Fibroblast of lung (primary cell): ENCODE data around the gene LRRK1. TPM values are rescaled to one million over a fixed set of nuclear protein-coding genes. Genes with fewer than 3 reads are reported as not detected.
A peak's percentile ranks its signal among the peaks of the same experiment; 100 is the strongest.

Experiments used
- DNase-seq, 2 donors: peaks; one replicate each; pipeline versions ENCODE4 v3.0.0 to v3.0.0-alpha.2; 2010; ENCODE audit warnings: low read depth in 2 of 2
- H2AFZ ChIP-seq: 2 replicates; pipeline ENCODE4 v1.5.1; 2012; ENCODE audit warnings: low read length, control low read depth, inconsistent platforms
- H3K27ac ChIP-seq: 2 replicates; pipeline ENCODE4 v1.5.1; 2011; ENCODE audit warnings: low read length, control low read depth; ENCODE audit not compliant: insufficient read depth
- H3K27me3 ChIP-seq: 2 replicates; pipeline ENCODE4 v1.5.1; 2011; ENCODE audit warnings: mild to moderate bottlenecking, low read length; ENCODE audit not compliant: control insufficient read depth, insufficient read depth
- H3K36me3 ChIP-seq: 2 replicates; pipeline ENCODE4 v1.5.1; 2011; ENCODE audit warnings: low read length; ENCODE audit not compliant: control insufficient read depth, insufficient read depth
- H3K4me1 ChIP-seq: 2 replicates; pipeline ENCODE4 v1.5.1; 2011; ENCODE audit warnings: low read length; ENCODE audit not compliant: control insufficient read depth, insufficient read depth; ENCODE audit errors: extremely low read depth
- H3K4me2 ChIP-seq: 2 replicates; pipeline ENCODE4 v1.5.1; 2011; ENCODE audit warnings: low read length, control low read depth; ENCODE audit not compliant: insufficient read depth; ENCODE audit errors: extremely low read depth
- H3K4me3 ChIP-seq, 4 experiments: fragments of 200-600 bp in 1 of 4; sonication (generic) in 1 of 4; replicated peaks in 1 of 4; 2 replicates each; pipeline ENCODE4 v1.5.1; 2011 to 2016; ENCODE audit warnings: low read length in 4 of 4, low read depth in 3 of 4, mild to moderate bottlenecking in 3 of 4, control low read depth in 2 of 4, inconsistent platforms in 1 of 4, mixed read lengths in 1 of 4; ENCODE audit not compliant: insufficient read depth in 1 of 4; ENCODE audit errors: control extremely low read depth in 1 of 4
- H3K79me2 ChIP-seq: 2 replicates; pipeline ENCODE4 v1.5.1; 2012; ENCODE audit warnings: mild to moderate bottlenecking, low read length, inconsistent platforms; ENCODE audit not compliant: control insufficient read depth, insufficient read depth
- H3K9ac ChIP-seq: 2 replicates; pipeline ENCODE4 v1.5.1; 2011; ENCODE audit warnings: mild to moderate bottlenecking, low read length, control low read depth; ENCODE audit not compliant: insufficient read depth
- H3K9me3 ChIP-seq: 2 replicates; pipeline ENCODE4 v1.5.1; 2012; ENCODE audit warnings: low read depth, low read length; ENCODE audit not compliant: control insufficient read depth, insufficient read depth
- H4K20me1 ChIP-seq: 2 replicates; pipeline ENCODE4 v1.5.1; 2011; ENCODE audit warnings: low read length; ENCODE audit not compliant: control insufficient read depth, insufficient read depth; ENCODE audit errors: extremely low read depth
- CTCF ChIP-seq, 2 donors: IDR thresholded peaks in 1 of 2; conservative IDR thresholded peaks in 1 of 2; 1 replicate in 1 of 2; 2 replicates in 1 of 2; pipeline ENCODE4 v1.5.1; 2011 to 2012; ENCODE audit warnings: low read length in 2 of 2, control low read depth in 1 of 2, inconsistent platforms in 1 of 2, low read depth in 1 of 2, mild to moderate bottlenecking in 1 of 2
- EZH2 ChIP-seq: IDR thresholded peaks from 2 replicates; pipeline ENCODE4 v1.5.1; 2012; ENCODE audit warnings: low read length, control low read depth, mild to moderate bottlenecking; ENCODE audit errors: missing control alignments
- polyA plus RNA-seq, 2 donors: library from polyadenylated mRNA; depleted of rRNA in 1 of 2; stranded (reverse) in 1 of 2; unstranded in 1 of 2; fragments of >200 nt; gene quantifications; 2 replicates each; pipeline ENCODE4 v1.2.1, GENCODE V29; 2011 to 2012; ENCODE audit warnings: missing spikeins in 1 of 2
- total RNA-seq: library from RNA; depleted of rRNA; stranded (reverse); fragments of >200 nt; gene quantifications from 2 replicates; pipeline ENCODE4 v1.2.1, GENCODE V29; 2014

LRRK1 gene
- total and polyA plus RNA-seq, 2 donors (not counting 1 experiment from before 2014, with no cell fraction given), result 3.8 to 12.2 TPM

- DNase-seq, result peak in 1 of 2 donors; percentile 48
- H3K27ac ChIP-seq, result no peak overlapping the region
- no peak for TF ChIP-seq EZH2
- H3K4me2 ChIP-seq, result peak overlapping the region; percentile 25
- H3K4me1 ChIP-seq, result no peaks in the 10 kb centered on the region
- no peaks in the 10 kb centered on the region for H3K36me3 ChIP-seq
- no peaks in the 10 kb centered on the region for H4K20me1 ChIP-seq
- peak overlapping the region; percentile 16 to 51 (median 25) for H3K4me3 ChIP-seq
- H2AFZ ChIP-seq, result no peak overlapping the region
- no peaks in the 10 kb centered on the region for H3K9me3 ChIP-seq
- peaks cover 36% of the 10 kb centered on the region for H3K27me3 ChIP-seq
- no peak overlapping the region for H3K9ac ChIP-seq
- H3K79me2 ChIP-seq, result no peaks in the 10 kb centered on the region
These were observed 38.8 kb upstream of the LRRK1 start for GRCh38 chr15:100880139-100880896.

- Histone ChIP-seq H3K27me3 (peaks cover 30% of the 10 kb centered on the region), H3K9me3 (no peaks in the 10 kb centered on the region), H3K4me2 (no peak overlapping the region), H3K27ac (no peak overlapping the region), H4K20me1 (no peaks in the 10 kb centered on the region), H3K4me3 (peak overlapping the region in 1 of 4 experiments; percentile 51), H3K9ac (no peak overlapping the region), H3K36me3 (no peaks in the 10 kb centered on the region), H2AFZ (no peak overlapping the region), H3K4me1 (no peaks in the 10 kb centered on the region), H3K79me2 (no peaks in the 10 kb centered on the region)
- TF ChIP-seq CTCF (conservative IDR thresholded peaks at IDR 0.05 in 1 of 2, IDR thresholded peaks at IDR 0.05 in 1 of 2; ENCODE audit: low read depth in 1 of 2, low read length in 2 of 2) (no peak), EZH2 (no peak)
- DNase-seq, result no peak
These were observed 38.3 kb upstream of the LRRK1 start for GRCh38 chr15:100880897-100881242.

GRCh38 chr15:100881573-100882336 lies 37.4 kb upstream of the LRRK1 start:
- Histone ChIP-seq H3K27me3 (peaks cover 30% of the 10 kb centered on the region), H2AFZ (no peak overlapping the region), H3K4me1 (no peaks in the 10 kb centered on the region), H3K9ac (no peak overlapping the region), H3K36me3 (no peaks in the 10 kb centered on the region), H3K27ac (no peak overlapping the region), H3K4me2 (no peak overlapping the region), H4K20me1 (no peaks in the 10 kb centered on the region), H3K4me3 (no peak overlapping the region), H3K9me3 (no peaks in the 10 kb centered on the region), H3K79me2 (no peaks in the 10 kb centered on the region)
- DNase-seq, result no peak
- TF ChIP-seq EZH2 (no peak), CTCF (conservative IDR thresholded peaks at IDR 0.05 in 1 of 2, IDR thresholded peaks at IDR 0.05 in 1 of 2; ENCODE audit: low read depth in 1 of 2, low read length in 2 of 2) (no peak)
